ENCODE results near the gene TMEM18.

Gene TMEM18

DNA sequence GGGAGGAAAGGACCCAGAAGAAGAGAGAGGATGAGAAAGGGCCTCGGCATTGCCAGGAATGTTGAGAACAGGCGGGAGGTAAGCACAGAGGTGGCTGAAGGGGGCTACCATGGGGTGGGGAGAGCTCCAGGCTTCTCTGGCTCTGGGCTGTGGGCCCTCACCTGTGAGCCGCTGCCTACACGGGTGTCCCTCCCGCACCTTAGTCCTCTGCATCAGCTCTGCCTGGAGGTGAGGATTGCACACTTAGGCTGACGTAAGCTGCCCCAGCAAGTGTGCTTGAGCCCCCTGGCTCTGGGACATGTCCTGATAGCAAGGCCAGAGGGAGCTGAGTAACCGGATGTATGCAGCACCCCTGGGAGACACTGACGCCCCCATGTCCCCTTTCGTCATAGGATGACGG, 33.9 kb downstream of the TMEM18 start:
- H3K27ac ChIP-seq (ENCODE audit: low read length, poor library complexity, severe bottlenecking), result no peak overlapping the region
- peaks cover 8 to 30% of the 10 kb centered on the region in 2 experiments for H3K27me3 ChIP-seq (ENCODE audit: control insufficient read depth in 1 of 2, insufficient read depth in 1 of 2, low read length in 2 of 2)
- no peak overlapping the region for H4K8ac ChIP-seq (ENCODE audit: low read length)
- no peak overlapping the region for H2AFZ ChIP-seq (ENCODE audit: low read depth, low read length)
- no peak overlapping the region for H3K23ac ChIP-seq (ENCODE audit: low read length in 2 of 2)
- no peaks in the 10 kb centered on the region for H3K36me3 ChIP-seq (ENCODE audit: control insufficient read depth in 1 of 2, insufficient read depth in 2 of 2, low read depth in 1 of 2, low read length in 2 of 2)
- no peak overlapping the region for H2AK5ac ChIP-seq (ENCODE audit: low read length, severe bottlenecking)
- no peaks in the 10 kb centered on the region for H3K9me3 ChIP-seq (ENCODE audit: control insufficient read depth, low read length)
- H3K14ac ChIP-seq (ENCODE audit: low read length in 2 of 2), result no peak overlapping the region
- no peaks in the 10 kb centered on the region for H3K4me1 ChIP-seq (ENCODE audit: control insufficient read depth, insufficient read depth, low read depth, low read length)
- H3K4me2 ChIP-seq (ENCODE audit: low read length, poor library complexity, severe bottlenecking), result no peak overlapping the region
- H3K9ac ChIP-seq (ENCODE audit: low read length), result no peak overlapping the region
- H3K4ac ChIP-seq (ENCODE audit: low read depth in 1 of 2, low read length in 2 of 2), result no peak overlapping the region
- DNase-seq, result no peak
- no peak overlapping the region for H4K91ac ChIP-seq (ENCODE audit: low read length)
- WGBS, result 86% methylated on average over 10 of the region's 10 CpGs
- no peak overlapping the region for H3K18ac ChIP-seq (ENCODE audit: low read depth in 1 of 2, low read length in 2 of 2)
- H3K4me3 ChIP-seq (ENCODE audit: insufficient read depth in 1 of 2, low read depth in 1 of 2, low read length in 2 of 2), result no peak overlapping the region
- H2BK15ac ChIP-seq (ENCODE audit: low read depth, poor library complexity, severe bottlenecking), result no peak overlapping the region
- no peak overlapping the region for H2BK12ac ChIP-seq (ENCODE audit: low read length in 2 of 2)
- H2BK120ac ChIP-seq (ENCODE audit: low read depth, low read length), result no peak overlapping the region
- H2BK5ac ChIP-seq (ENCODE audit: low read depth, low read length, poor library complexity, severe bottlenecking), result no peak overlapping the region
- no peaks in the 10 kb centered on the region for H3K79me1 ChIP-seq (replicated peaks; ENCODE audit: low read length, poor library complexity, severe bottlenecking)

DNA sequence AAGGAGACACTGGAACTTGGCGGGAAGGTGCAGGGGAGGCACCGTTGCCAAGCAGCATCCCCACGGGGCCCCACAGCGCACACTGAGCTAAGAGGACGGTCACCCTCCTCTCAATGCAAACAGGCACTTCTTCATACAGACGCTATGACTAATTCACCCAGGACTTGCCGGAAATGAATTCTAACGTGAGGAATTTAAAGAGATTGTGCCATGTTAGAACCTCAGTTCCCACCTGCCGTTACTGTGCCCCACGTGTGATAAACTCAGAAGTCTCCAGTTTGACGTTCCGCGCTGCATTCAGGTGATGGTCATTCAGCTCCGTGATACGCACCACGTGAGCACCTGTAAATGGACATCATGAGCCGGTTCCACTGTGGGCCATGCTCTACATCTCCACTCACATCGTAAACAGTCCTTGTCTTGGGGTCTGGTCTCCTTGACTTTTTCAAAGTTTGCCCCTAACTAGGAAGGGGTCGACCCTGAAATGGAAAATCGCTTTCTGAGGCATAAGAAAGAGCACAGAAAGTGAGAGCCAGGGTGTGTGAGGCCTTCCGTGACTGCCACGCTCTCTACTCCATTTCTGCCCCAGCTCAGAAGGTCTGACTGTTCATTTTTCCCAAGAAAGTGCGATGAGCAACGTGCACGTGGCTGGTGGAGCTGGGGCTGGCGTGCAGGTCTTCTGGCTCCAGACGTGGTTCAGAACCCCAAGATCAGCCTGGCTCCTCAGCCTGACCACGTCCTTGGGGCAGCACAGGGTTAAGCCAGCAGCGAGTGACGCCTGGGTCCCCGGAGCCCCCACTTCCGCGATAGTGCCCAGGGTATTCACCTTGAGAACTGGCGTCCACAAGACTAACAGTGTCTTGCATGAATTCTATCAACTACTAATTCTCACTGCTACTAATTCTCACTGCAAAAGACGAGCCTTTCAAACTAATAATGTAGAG, 35.1 kb downstream of the TMEM18 start:
- no peaks in the 10 kb centered on the region for H3K36me3 ChIP-seq (ENCODE audit: control insufficient read depth in 1 of 2, insufficient read depth in 2 of 2, low read depth in 1 of 2, low read length in 2 of 2)
- no peaks in the 10 kb centered on the region for H3K9me3 ChIP-seq (ENCODE audit: control insufficient read depth, low read length)
- H3K27me3 ChIP-seq (ENCODE audit: control insufficient read depth in 1 of 2, insufficient read depth in 1 of 2, low read length in 2 of 2), result peaks cover 8 to 30% of the 10 kb centered on the region in 2 experiments
- H2BK5ac ChIP-seq (ENCODE audit: low read depth, low read length, poor library complexity, severe bottlenecking), result no peak overlapping the region
- 85% methylated on average over 33 of the region's 35 CpGs for WGBS
- H2BK15ac ChIP-seq (ENCODE audit: low read depth, poor library complexity, severe bottlenecking), result no peak overlapping the region
- no peak overlapping the region for H2AFZ ChIP-seq (ENCODE audit: low read depth, low read length)
- no peak overlapping the region for H3K14ac ChIP-seq (ENCODE audit: low read length in 2 of 2)
- no peak overlapping the region for H3K4me2 ChIP-seq (ENCODE audit: low read length, poor library complexity, severe bottlenecking)
- no peak for DNase-seq
- no peak overlapping the region for H3K4me3 ChIP-seq (ENCODE audit: insufficient read depth in 1 of 2, low read depth in 1 of 2, low read length in 2 of 2)
- no peak overlapping the region for H3K18ac ChIP-seq (ENCODE audit: low read depth in 1 of 2, low read length in 2 of 2)
- no peak overlapping the region for H2AK5ac ChIP-seq (ENCODE audit: low read length, severe bottlenecking)
- H3K23ac ChIP-seq (ENCODE audit: low read length in 2 of 2), result peak overlapping the region in 1 of 2 experiments; percentile 27
- no peak overlapping the region for H4K8ac ChIP-seq (ENCODE audit: low read length)
- H2BK12ac ChIP-seq (ENCODE audit: low read length in 2 of 2), result no peak overlapping the region
- no peaks in the 10 kb centered on the region for H3K4me1 ChIP-seq (ENCODE audit: control insufficient read depth, insufficient read depth, low read depth, low read length)
- H2BK120ac ChIP-seq (ENCODE audit: low read depth, low read length), result no peak overlapping the region
- no peak overlapping the region for H3K9ac ChIP-seq (ENCODE audit: low read length)
- no peaks in the 10 kb centered on the region for H3K79me1 ChIP-seq (replicated peaks; ENCODE audit: low read length, poor library complexity, severe bottlenecking)
- no peak overlapping the region for H4K91ac ChIP-seq (ENCODE audit: low read length)
- H3K27ac ChIP-seq (ENCODE audit: low read length, poor library complexity, severe bottlenecking), result no peak overlapping the region
- H3K4ac ChIP-seq (ENCODE audit: low read depth in 1 of 2, low read length in 2 of 2), result no peak overlapping the region

- Histone ChIP-seq H3K4me2 (ENCODE audit: low read length, poor library complexity, severe bottlenecking) (no peak overlapping the region), H3K27ac (ENCODE audit: low read length, poor library complexity, severe bottlenecking) (no peak overlapping the region), H3K79me1 (replicated peaks; ENCODE audit: low read length, poor library complexity, severe bottlenecking) (no peaks in the 10 kb centered on the region), H2AK5ac (ENCODE audit: low read length, severe bottlenecking) (no peak overlapping the region), H2AFZ (ENCODE audit: low read depth, low read length) (no peak overlapping the region), H3K23ac (ENCODE audit: low read length in 2 of 2) (no peak overlapping the region), H4K8ac (ENCODE audit: low read length) (no peak overlapping the region), H2BK5ac (ENCODE audit: low read depth, low read length, poor library complexity, severe bottlenecking) (no peak overlapping the region), H4K91ac (ENCODE audit: low read length) (no peak overlapping the region), H3K18ac (ENCODE audit: low read depth in 1 of 2, low read length in 2 of 2) (no peak overlapping the region), H3K9me3 (ENCODE audit: control insufficient read depth, low read length) (no peaks in the 10 kb centered on the region), H2BK120ac (ENCODE audit: low read depth, low read length) (no peak overlapping the region), H3K14ac (ENCODE audit: low read length in 2 of 2) (no peak overlapping the region), H3K4me1 (ENCODE audit: control insufficient read depth, insufficient read depth, low read depth, low read length) (peaks cover 5% of the 10 kb centered on the region), H2BK15ac (ENCODE audit: low read depth, poor library complexity, severe bottlenecking) (no peak overlapping the region), H3K36me3 (ENCODE audit: control insufficient read depth in 1 of 2, insufficient read depth in 2 of 2, low read depth in 1 of 2, low read length in 2 of 2) (no peaks in the 10 kb centered on the region), H3K27me3 (ENCODE audit: control insufficient read depth in 1 of 2, insufficient read depth in 1 of 2, low read length in 2 of 2) (peaks cover 8 to 30% of the 10 kb centered on the region in 2 experiments), H3K4me3 (ENCODE audit: insufficient read depth in 1 of 2, low read depth in 1 of 2, low read length in 2 of 2) (no peak overlapping the region), H3K4ac (ENCODE audit: low read depth in 1 of 2, low read length in 2 of 2) (no peak overlapping the region), H2BK12ac (ENCODE audit: low read length in 2 of 2) (no peak overlapping the region), H3K9ac (ENCODE audit: low read length) (no peak overlapping the region)
- WGBS, result 77% methylated on average over 9 of the region's 9 CpGs
- DNase-seq, result no peak
Measured at GRCh38 chr2:641164-641871, 35.9 kb downstream of the TMEM18 start.

DNA sequence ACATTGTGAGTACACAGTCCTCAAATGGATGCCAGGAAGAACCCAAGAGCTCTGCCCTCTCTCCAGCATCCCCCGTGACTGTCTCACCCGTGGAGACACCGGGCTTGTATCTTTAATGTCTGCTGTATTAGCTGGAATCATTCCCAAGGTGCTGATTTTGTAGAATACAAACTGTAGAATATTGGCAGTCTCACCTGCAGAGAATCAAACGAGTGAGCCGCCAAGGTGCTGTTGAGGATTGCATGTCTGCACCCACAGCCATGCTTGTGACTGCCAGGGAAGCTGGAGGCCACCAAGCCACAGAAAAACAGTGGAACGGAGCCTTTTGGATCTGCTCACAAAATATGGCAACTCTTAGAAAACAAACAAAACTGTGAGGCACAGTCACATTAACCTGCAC, 37.5 kb downstream of the TMEM18 start:
- no peaks in the 10 kb centered on the region for H3K36me3 ChIP-seq (ENCODE audit: control insufficient read depth in 1 of 2, insufficient read depth in 2 of 2, low read depth in 1 of 2, low read length in 2 of 2)
- peaks cover 4 to 19% of the 10 kb centered on the region in 2 experiments for H3K27me3 ChIP-seq (ENCODE audit: control insufficient read depth in 1 of 2, insufficient read depth in 1 of 2, low read length in 2 of 2)
- H2AFZ ChIP-seq (ENCODE audit: low read depth, low read length), result no peak overlapping the region
- no peak overlapping the region for H3K4me3 ChIP-seq (ENCODE audit: insufficient read depth in 1 of 2, low read depth in 1 of 2, low read length in 2 of 2)
- no peak for DNase-seq
- H3K9ac ChIP-seq (ENCODE audit: low read length), result no peak overlapping the region
- no peak overlapping the region for H3K23ac ChIP-seq (ENCODE audit: low read length in 2 of 2)
- 86% methylated on average over 5 of the region's 6 CpGs for WGBS
- H2AK5ac ChIP-seq (ENCODE audit: low read length, severe bottlenecking), result no peak overlapping the region
- no peak overlapping the region for H2BK5ac ChIP-seq (ENCODE audit: low read depth, low read length, poor library complexity, severe bottlenecking)
- H3K4ac ChIP-seq (ENCODE audit: low read depth in 1 of 2, low read length in 2 of 2), result no peak overlapping the region
- no peak overlapping the region for H3K27ac ChIP-seq (ENCODE audit: low read length, poor library complexity, severe bottlenecking)
- H3K9me3 ChIP-seq (ENCODE audit: control insufficient read depth, low read length), result no peaks in the 10 kb centered on the region
- H4K8ac ChIP-seq (ENCODE audit: low read length), result no peak overlapping the region
- H3K4me1 ChIP-seq (ENCODE audit: control insufficient read depth, insufficient read depth, low read depth, low read length), result peaks cover 5% of the 10 kb centered on the region
- no peak overlapping the region for H3K4me2 ChIP-seq (ENCODE audit: low read length, poor library complexity, severe bottlenecking)
- H4K91ac ChIP-seq (ENCODE audit: low read length), result no peak overlapping the region
- H3K18ac ChIP-seq (ENCODE audit: low read depth in 1 of 2, low read length in 2 of 2), result no peak overlapping the region
- no peaks in the 10 kb centered on the region for H3K79me1 ChIP-seq (replicated peaks; ENCODE audit: low read length, poor library complexity, severe bottlenecking)
- no peak overlapping the region for H2BK120ac ChIP-seq (ENCODE audit: low read depth, low read length)
- no peak overlapping the region for H2BK12ac ChIP-seq (ENCODE audit: low read length in 2 of 2)
- no peak overlapping the region for H2BK15ac ChIP-seq (ENCODE audit: low read depth, poor library complexity, severe bottlenecking)
- no peak overlapping the region for H3K14ac ChIP-seq (ENCODE audit: low read length in 2 of 2)

Data from mesenchymal stem cell (in vitro differentiated cells and primary cell).